ENCODE results near the gene IPO8. TPM values are rescaled to one million over a fixed set of nuclear protein-coding genes. Genes with fewer than 3 reads are reported as not detected.
"Not testable (repeated sequence)": the region's sequence is repeated elsewhere in the genome, so short reads cannot be mapped to it uniquely, and the experiment has no call there.

IPO8 gene
- total RNA-seq, 4 donors from 2014 or later, result 20.6 to 38.3 (median 26.1) TPM

DNA sequence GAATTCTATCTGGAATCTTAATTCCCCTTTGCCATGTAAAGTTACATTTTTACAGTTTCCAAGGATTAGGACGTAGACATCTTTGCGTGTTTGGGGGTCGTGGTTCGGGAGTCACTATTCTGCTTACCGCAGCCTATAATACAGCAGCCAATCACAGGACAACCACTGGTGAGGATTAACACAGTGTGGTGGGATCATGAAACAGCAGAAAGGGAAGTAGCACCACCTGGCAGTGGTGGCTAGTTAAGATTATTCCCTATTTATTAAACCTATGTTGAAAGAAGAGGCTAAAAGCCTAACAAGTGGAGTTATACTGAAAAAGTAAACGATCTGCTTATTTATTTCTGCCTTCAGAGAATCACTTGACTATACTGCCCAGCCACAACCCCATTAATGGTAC lies 71.7 kb downstream of the IPO8 start:
- no peak for ATAC-seq
- in situ Hi-C loops (cut with MboI; ENCODE audit: low sequenced_read_pairs in 4 of 4) (no loop called here), intact Hi-C loops (cut with DNase I; ENCODE audit: low total_unique reads) (no loop called here)

DNA sequence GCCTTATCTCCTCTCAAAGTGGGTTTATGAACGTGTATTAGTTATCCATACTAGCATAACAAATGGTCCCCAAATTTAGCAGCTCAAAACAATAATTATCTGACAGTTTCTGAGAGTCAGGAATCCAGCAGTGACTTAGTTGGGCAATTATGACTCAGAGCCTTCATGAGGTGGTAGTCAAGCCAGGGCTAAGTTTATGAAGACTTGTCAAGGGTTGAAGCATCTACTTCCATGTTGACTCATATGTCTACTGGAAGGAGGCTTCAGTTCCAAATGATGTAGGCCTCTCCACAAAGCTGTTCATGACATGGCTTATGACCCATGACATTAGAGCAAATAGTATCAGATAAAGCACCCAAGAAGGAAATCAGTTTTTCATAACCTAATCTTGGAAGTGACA lies 73.2 kb downstream of the IPO8 start:
- TF ChIP-seq, protein P1, sequence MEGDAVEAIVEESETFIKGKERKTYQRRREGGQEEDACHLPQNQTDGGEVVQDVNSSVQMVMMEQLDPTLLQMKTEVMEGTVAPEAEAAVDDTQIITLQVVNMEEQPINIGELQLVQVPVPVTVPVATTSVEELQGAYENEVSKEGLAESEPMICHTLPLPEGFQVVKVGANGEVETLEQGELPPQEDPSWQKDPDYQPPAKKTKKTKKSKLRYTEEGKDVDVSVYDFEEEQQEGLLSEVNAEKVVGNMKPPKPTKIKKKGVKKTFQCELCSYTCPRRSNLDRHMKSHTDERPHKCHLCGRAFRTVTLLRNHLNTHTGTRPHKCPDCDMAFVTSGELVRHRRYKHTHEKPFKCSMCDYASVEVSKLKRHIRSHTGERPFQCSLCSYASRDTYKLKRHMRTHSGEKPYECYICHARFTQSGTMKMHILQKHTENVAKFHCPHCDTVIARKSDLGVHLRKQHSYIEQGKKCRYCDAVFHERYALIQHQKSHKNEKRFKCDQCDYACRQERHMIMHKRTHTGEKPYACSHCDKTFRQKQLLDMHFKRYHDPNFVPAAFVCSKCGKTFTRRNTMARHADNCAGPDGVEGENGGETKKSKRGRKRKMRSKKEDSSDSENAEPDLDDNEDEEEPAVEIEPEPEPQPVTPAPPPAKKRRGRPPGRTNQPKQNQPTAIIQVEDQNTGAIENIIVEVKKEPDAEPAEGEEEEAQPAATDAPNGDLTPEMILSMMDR (IDR thresholded peaks at IDR 0.05 in 4 of 5, conservative IDR thresholded peaks at IDR 0.05 in 1 of 5), result no peak
- TF ChIP-seq POLR2A (IDR thresholded peaks at IDR 0.05), result no peak
- intact Hi-C loops (cut with DNase I; ENCODE audit: low total_unique reads), result no loop called here

More for the DNA sequence above, 71.7 kb downstream of the IPO8 start:
- H3K9me3 ChIP-seq, result no peaks in the 10 kb centered on the region
- TF ChIP-seq, protein P1 (IDR thresholded peaks at IDR 0.05 in 4 of 5, conservative IDR thresholded peaks at IDR 0.05 in 1 of 5), result no peak
- TF ChIP-seq POLR2A (IDR thresholded peaks at IDR 0.05), result no peak
- no peaks in the 10 kb centered on the region for H3K27me3 ChIP-seq
- H3K27ac ChIP-seq, result no peak overlapping the region
- no peak overlapping the region for H3K4me3 ChIP-seq
- peaks cover 0 to 14% of the 10 kb centered on the region in 2 donors for H3K36me3 ChIP-seq
- no peak for DNase-seq
- no peaks in the 10 kb centered on the region for H3K4me1 ChIP-seq

DNA sequence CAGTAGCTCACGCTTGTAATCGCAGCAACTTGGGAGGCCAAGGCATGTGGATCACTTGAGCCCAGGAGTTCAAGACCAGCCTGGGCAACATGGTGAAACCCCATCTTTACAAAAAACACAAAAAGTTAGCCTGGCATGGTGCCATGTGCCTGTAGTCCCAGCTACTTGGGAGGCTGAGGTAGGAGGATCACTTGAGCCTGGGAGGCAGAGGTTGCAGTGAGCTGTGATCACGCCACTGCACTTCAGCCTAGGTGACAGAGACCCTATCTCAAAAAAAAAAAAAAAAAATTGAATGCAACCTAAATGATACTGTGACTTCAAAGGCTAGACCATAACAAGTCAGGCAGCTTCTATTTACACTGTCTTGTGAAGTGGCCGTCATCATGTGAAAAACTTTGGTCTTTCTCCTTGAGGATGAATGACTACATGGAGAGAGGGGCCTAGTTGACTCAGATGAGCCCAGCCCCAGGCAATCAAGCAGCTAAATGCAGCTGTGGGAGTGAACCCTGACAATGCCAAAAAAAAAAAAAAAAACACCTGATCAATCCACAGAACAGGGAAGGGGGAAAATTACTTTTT lies 73.9 kb downstream of the IPO8 start:
- H3K27ac ChIP-seq; ATAC-seq; intact Hi-C loops (cut with DNase I; ENCODE audit: low total_unique reads); H3K27me3 ChIP-seq; H3K4me3 ChIP-seq; DNase-seq; H3K36me3 ChIP-seq; H3K4me1 ChIP-seq; H3K9me3 ChIP-seq; in situ Hi-C loops (cut with MboI; ENCODE audit: low sequenced_read_pairs in 4 of 4): not testable (repeated sequence)

More for the DNA sequence above, 73.2 kb downstream of the IPO8 start:
- DNase-seq, result no peak
- Histone ChIP-seq H3K4me1 (no peaks in the 10 kb centered on the region), H3K27ac (no peak overlapping the region), H3K4me3 (no peak overlapping the region), H3K36me3 (no peaks in the 10 kb centered on the region), H3K9me3 (no peaks in the 10 kb centered on the region), H3K27me3 (no peaks in the 10 kb centered on the region)
- in situ Hi-C loops (cut with MboI; ENCODE audit: low sequenced_read_pairs in 4 of 4), result no loop called here
- ATAC-seq, result no peak

DNA sequence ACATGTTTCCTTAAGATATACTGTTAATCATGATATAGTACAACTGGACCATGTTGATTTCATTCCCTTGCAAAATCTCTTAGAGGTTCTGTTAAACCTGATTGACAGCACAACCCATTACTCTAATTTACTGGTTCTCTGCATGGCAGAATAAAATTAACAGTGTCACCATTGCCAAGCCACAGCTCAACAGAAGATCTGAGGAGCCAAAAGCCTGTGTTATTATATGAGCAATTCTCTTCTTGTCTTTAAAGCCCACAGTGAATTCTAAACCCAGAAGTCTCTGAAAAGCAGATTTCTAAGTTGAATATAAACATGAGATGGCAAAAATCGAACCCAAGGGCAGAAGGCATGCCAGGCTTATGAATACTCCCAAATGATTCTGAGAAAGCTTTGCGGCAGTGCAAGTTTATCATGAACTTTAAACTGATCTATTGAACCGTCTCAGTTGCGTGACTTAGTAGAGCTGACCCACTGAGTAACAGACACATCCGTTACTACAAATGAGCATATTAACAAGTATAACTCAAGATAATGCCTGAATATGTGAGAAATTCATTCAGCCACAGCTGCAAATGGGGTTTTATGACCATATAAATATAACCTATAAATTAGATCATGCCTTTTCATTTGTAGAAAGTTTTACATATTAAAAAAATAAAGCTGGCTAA lies 78.2 kb downstream of the IPO8 start:
- H3K27ac ChIP-seq, result no peak overlapping the region
- ATAC-seq (no peak), DNase-seq (no peak)
- H3K27me3 ChIP-seq, result no peaks in the 10 kb centered on the region
- H3K9me3 ChIP-seq, result no peaks in the 10 kb centered on the region
- intact Hi-C loops (cut with DNase I; ENCODE audit: low total_unique reads) (no loop called here), in situ Hi-C loops (cut with MboI; ENCODE audit: low sequenced_read_pairs in 4 of 4) (no loop called here)
- no peaks in the 10 kb centered on the region for H3K36me3 ChIP-seq
- TF ChIP-seq, protein P1 (IDR thresholded peaks at IDR 0.05 in 4 of 5, conservative IDR thresholded peaks at IDR 0.05 in 1 of 5), result no peak
- no peak for TF ChIP-seq POLR2A (IDR thresholded peaks at IDR 0.05)
- no peaks in the 10 kb centered on the region for H3K4me1 ChIP-seq
- no peak overlapping the region for H3K4me3 ChIP-seq

DNA sequence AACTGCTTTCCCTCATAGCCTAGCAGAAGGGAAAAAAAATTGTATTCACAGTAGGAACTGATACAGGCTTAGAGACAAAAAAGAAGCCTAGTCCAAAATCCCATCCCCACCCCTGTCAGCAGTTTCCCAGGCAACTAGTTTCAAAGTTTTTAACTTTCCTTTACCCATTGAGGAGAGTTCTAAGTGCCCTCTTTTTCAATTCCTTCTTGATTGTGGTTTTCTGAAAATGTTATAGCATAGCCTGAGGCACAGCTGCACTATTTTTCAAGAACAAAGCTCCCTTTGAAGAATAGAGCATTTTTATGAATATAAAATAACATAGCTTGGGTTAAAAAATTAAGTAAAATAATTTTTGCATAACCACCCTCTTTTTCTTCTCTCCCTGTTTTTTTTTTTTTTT lies 81.6 kb downstream of the IPO8 start:
- in situ Hi-C loops (cut with MboI; ENCODE audit: low sequenced_read_pairs in 4 of 4) (no loop called here), intact Hi-C loops (cut with DNase I; ENCODE audit: low total_unique reads) (no loop called here)
- Histone ChIP-seq H3K27ac (no peak overlapping the region), H3K4me1 (no peaks in the 10 kb centered on the region), H3K4me3 (no peak overlapping the region), H3K27me3 (no peaks in the 10 kb centered on the region), H3K9me3 (no peaks in the 10 kb centered on the region), H3K36me3 (no peaks in the 10 kb centered on the region)
- DNase-seq (no peak), ATAC-seq (no peak)
- TF ChIP-seq POLR2A (IDR thresholded peaks at IDR 0.05), result no peak
- TF ChIP-seq, protein P1 (IDR thresholded peaks at IDR 0.05 in 4 of 5, conservative IDR thresholded peaks at IDR 0.05 in 1 of 5), result no peak

Measured in gastrocnemius medialis (tissue), 4 donors.